Adipose tissue (tissue), 3 donors: ENCODE measurements around the gene CMTM1. TPM values are rescaled to one million over a fixed set of nuclear protein-coding genes. Genes with fewer than 3 reads are reported as not detected.
"Not testable (repeated sequence)": the region's sequence is repeated elsewhere in the genome, so short reads cannot be mapped to it uniquely, and the experiment has no call there.

Source experiments
- H3K27ac ChIP-seq: one replicate; pipeline ENCODE4 v1.5.1; 2013; ENCODE audit warnings: low read depth, low read length
- WGBS, 3 donors: extraction: QIAGEN DNeasy Blood & Tissue Kit; methylation state at CpG; one replicate each; pipeline ENCODE4 v1.1.7; 2013; 5-methylcytosine and 5-hydroxymethylcytosine counted together
- polyA plus RNA-seq, 3 donors: library from polyadenylated mRNA; stranded (reverse); fragments of 200-250 nt; gene quantifications; one replicate each; pipeline ENCODE4 v1.2.3, GENCODE V29; 2013
- donor health status: healthy with polysubstance abuse.
- donor health status: Bipolar disorder and iron deficiency.
- donor health status: healthy.

Gene CMTM1
- polyA plus RNA-seq, 3 donors: 0.21 to 0.67 (median 0.45) TPM

GRCh38 chr16:66619534-66620428 lies 53.5 kb downstream of the CMTM1 start:
- H3K27ac ChIP-seq: no peak overlapping the region
- 62 to 80% (median 64%) methylated on average over 12 of the region's 12 CpGs for WGBS, 3 donors

GRCh38 chr16:66620429-66620795 lies 54.2 kb downstream of the CMTM1 start:
- no peak overlapping the region for H3K27ac ChIP-seq
- 90 to 92% (median 90%) methylated on average over 8 of the region's 8 CpGs for WGBS, 3 donors

- WGBS, 3 donors: 94 to 96% (median 96%) methylated on average over 14 of the region's 14 CpGs
- no peak overlapping the region for H3K27ac ChIP-seq
These were observed 55.7 kb downstream of the CMTM1 start for GRCh38 chr16:66621973-66622372.

- no peak overlapping the region for H3K27ac ChIP-seq
- WGBS, 3 donors: 57 to 82% (median 75%) methylated on average over 3 of the region's 3 CpGs
These were observed 56.6 kb downstream of the CMTM1 start for GRCh38 chr16:66622863-66623262.

GRCh38 chr16:66623755-66624154 lies 57.5 kb downstream of the CMTM1 start:
- no peak overlapping the region for H3K27ac ChIP-seq
- WGBS, 3 donors: 71 to 84% (median 84%) methylated on average over 3 of the region's 3 CpGs

DNA sequence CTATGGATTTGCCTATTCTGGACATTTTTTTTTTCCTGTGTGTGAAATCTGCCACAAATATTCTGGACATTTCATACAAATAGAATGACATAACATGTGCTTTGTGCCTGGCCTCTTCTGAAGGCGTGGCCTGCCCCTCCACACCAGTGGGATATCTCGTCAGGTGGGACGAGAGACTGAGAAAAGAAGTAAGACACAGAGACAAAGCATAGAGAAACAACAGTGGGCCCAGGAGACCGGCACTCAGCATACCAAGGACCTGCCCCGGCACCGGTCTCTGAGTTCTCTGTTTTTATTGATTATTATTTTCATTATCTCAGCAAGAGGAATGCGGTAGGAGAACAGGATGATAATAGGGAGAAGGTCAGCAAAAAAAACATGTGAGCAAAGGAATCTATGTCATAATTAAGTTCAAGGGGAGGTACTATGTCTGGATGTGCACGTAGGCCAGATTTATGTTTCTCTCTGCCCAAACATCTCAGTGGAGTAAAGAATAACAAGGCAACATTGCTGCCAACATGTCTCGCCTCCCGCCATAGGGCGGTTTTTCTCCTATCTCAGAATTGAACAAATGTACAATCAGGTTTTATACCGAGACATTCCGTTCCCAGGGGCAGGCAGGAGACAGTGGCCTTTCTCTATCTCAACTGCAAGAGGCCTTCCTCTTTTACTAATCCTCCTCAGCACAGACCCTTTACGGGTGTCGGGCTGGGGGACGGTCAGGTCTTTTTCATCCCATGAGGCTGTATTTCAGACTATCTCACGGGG lies 61.6 kb downstream of the CMTM1 start:
- not testable (repeated sequence) for H3K27ac ChIP-seq
- 40 to 89% (median 85%) methylated on average over 17 of the region's 17 CpGs for WGBS, 3 donors

Other genes starting within 250 kb of the CMTM1 start
- 10 to 100 TPM; 10.3 to 82.7 (median 54.0) TPM for gene CDH5, start 199.7 kb upstream of the CMTM1 start, polyA plus RNA-seq
- gene BEAN1, start 139.1 kb upstream of the CMTM1 start, polyA plus RNA-seq: under 1 TPM; 0.10 to 0.34 (median 0.27) TPM
- 10 to 100 TPM; 15.7 to 38.8 (median 37.2) TPM for gene TK2, start 16.3 kb upstream of the CMTM1 start, polyA plus RNA-seq
- 10 to 100 TPM; 18.7 to 60.9 (median 46.2) TPM for gene CKLF, start 13.9 kb upstream of the CMTM1 start, polyA plus RNA-seq
- gene CMTM2, start 13.0 kb downstream of the CMTM1 start, polyA plus RNA-seq: 1 to 10 TPM in 2 of 3 donors, under 1 TPM in 1; 0.16 to 8.0 (median 3.8) TPM
- 10 to 100 TPM in 2 of 3 donors, 1 to 10 TPM in 1; 5.4 to 59.5 (median 31.5) TPM for gene CMTM3, start 38.3 kb downstream of the CMTM1 start, polyA plus RNA-seq
- 10 to 100 TPM in 1 of 3 donors, 1 to 10 TPM in 2; 4.6 to 16.2 (median 9.4) TPM for gene CMTM4, start 130.3 kb downstream of the CMTM1 start, polyA plus RNA-seq
- gene DYNC1LI2, start 185.2 kb downstream of the CMTM1 start, polyA plus RNA-seq: 100 to 1,000 TPM in 1 of 3 donors, 10 to 100 TPM in 2; 32.8 to 106 (median 57.0) TPM
- not detected for gene TERB1, start 235.1 kb downstream of the CMTM1 start, polyA plus RNA-seq